K562 (cell line): ENCODE data around the gene DNAAF8. TPM values are rescaled to one million over a fixed set of nuclear protein-coding genes. Genes with fewer than 3 reads are reported as not detected.

Source experiments
- ATAC-seq: fragments of 200-7000 bp; cut with Tn5 transposase; 3 replicates; pipeline ENCODE4 v1.9.1; 2020; ENCODE audit warnings: moderate library complexity
- BruUV-seq: library from RNA; stranded (reverse); fragments of 400-500 nt; replicated peaks from 2 replicates; lab custom pipeline; 2021; lab: Mats Ljungman, UMichigan
- CTCF ChIA-PET: fragments of 300-600 bp; formaldehyde crosslinking; extraction: SDS; loops from one replicate; lab custom pipeline; 2021; ENCODE audit warnings: low intra/inter-chr PET ratio; lab: Yijun Ruan, JAX
- POLR2A ChIA-PET: fragments of 300-600, 350-650 bp; sonication (Branson Sonifier 250); formaldehyde crosslinking; extraction: SDS; loops from one replicate; lab custom pipeline; 2021; ENCODE audit warnings: antibody characterized with exemption, inconsistent platforms; lab: Yijun Ruan, JAX
- DNase-seq, 4 experiments: peaks; one replicate each; pipeline versions ENCODE4 v3.0.0 to v3.0.0-alpha.2; 2011 to 2018; ENCODE audit warnings: low spot score in 3 of 4, mixed read lengths in 3 of 4; ENCODE audit errors: extremely low read depth in 1 of 4
- FAIRE-seq: peaks from 2 replicates; lab custom pipeline; 2011; peaks lifted over from hg19 to GRCh38; lab: Jason Lieb, UNC
- H2AFZ ChIP-seq: 2 replicates; pipeline ENCODE4 v1.6.0; 2011; ENCODE audit warnings: low read depth, low read length, control low read depth, inconsistent platforms
- H3K27ac ChIP-seq: fragments of 200-600 bp; 3 replicates; pipeline ENCODE4 v1.8.0; 2011; ENCODE audit warnings: low read depth, mild to moderate bottlenecking, control low read depth, inconsistent platforms, low read length, moderate library complexity, mixed read lengths; ENCODE audit errors: extremely low read depth
- H3K27me3 ChIP-seq, 2 experiments: fragments of 300-600 bp in 1 of 2; 2 replicates in 1 of 2; 3 replicates in 1 of 2; pipeline versions ENCODE4 v1.6.0 to v1.8.0; 2011; ENCODE audit warnings: inconsistent platforms in 2 of 2, low read length in 2 of 2, mild to moderate bottlenecking in 1 of 2, mixed read lengths in 1 of 2, moderate library complexity in 1 of 2; ENCODE audit not compliant: control insufficient read depth in 2 of 2, insufficient read depth in 2 of 2
- H3K36me3 ChIP-seq: fragments of 300-600 bp; 3 replicates; pipeline ENCODE4 v1.8.0; 2011; ENCODE audit warnings: mild to moderate bottlenecking, low read length, inconsistent platforms; ENCODE audit not compliant: control insufficient read depth, insufficient read depth
- H3K4me1 ChIP-seq, 2 experiments: fragments of 200-600 bp in 1 of 2; replicated peaks in 1 of 2; 2 replicates in 1 of 2; 3 replicates in 1 of 2; pipeline versions ENCODE4 v1.5.1 to v1.8.0; 2011; ENCODE audit warnings: inconsistent platforms in 2 of 2, low read length in 2 of 2, mild to moderate bottlenecking in 1 of 2, mixed read lengths in 1 of 2, moderate library complexity in 1 of 2; ENCODE audit not compliant: control insufficient read depth in 2 of 2, insufficient read depth in 2 of 2
- H3K4me2 ChIP-seq: 2 replicates; pipeline ENCODE4 v1.6.1; 2011; ENCODE audit warnings: low read length, control low read depth, inconsistent platforms, mixed read lengths; ENCODE audit not compliant: insufficient read depth
- H3K4me3 ChIP-seq: fragments of 200-600 bp; sonication (generic), shearing (Covaris generic); 2 replicates; pipeline ENCODE4 v1.5.1; 2016; ENCODE audit warnings: control low read depth, inconsistent platforms
- H3K79me2 ChIP-seq: fragments of 200-600 bp; 3 replicates; pipeline ENCODE4 v1.8.0; 2011; ENCODE audit warnings: low read length, inconsistent platforms; ENCODE audit not compliant: control insufficient read depth, insufficient read depth
- H3K9ac ChIP-seq, 2 experiments: 2 replicates each; pipeline versions ENCODE4 v1.6.0 to v1.6.1; 2011; ENCODE audit warnings: low read depth in 2 of 2, low read length in 2 of 2, control low read depth in 1 of 2, inconsistent platforms in 1 of 2, mild to moderate bottlenecking in 1 of 2, mixed read lengths in 1 of 2; ENCODE audit not compliant: insufficient read depth in 1 of 2
- H3K9me1 ChIP-seq: one replicate; pipeline ENCODE4 v1.6.0; 2011; ENCODE audit warnings: inconsistent platforms, mild to moderate bottlenecking, low read length, moderate library complexity; ENCODE audit not compliant: control insufficient read depth, insufficient read depth
- H3K9me3 ChIP-seq: replicated peaks from 2 replicates; pipeline ENCODE4 v1.5.1; 2011; ENCODE audit warnings: low read depth, low read length, inconsistent platforms; ENCODE audit not compliant: control insufficient read depth, insufficient read depth
- H4K20me1 ChIP-seq: replicated peaks from 2 replicates; pipeline ENCODE4 v1.6.1; 2011; ENCODE audit warnings: low read length, inconsistent platforms, mixed read lengths; ENCODE audit not compliant: control insufficient read depth, insufficient read depth
- ARNT ChIP-seq, 2 experiments: fragments of 450-650 bp; IDR thresholded peaks; 2 replicates each; pipeline ENCODE4 v1.6.1; 2016; ENCODE audit warnings: mild to moderate bottlenecking in 1 of 2
- CBFA2T3 ChIP-seq: fragments of 450-650 bp; IDR thresholded peaks from 2 replicates; pipeline ENCODE4 v1.6.1; 2017
- CCAR2 ChIP-seq: fragments of 200-400 bp; formaldehyde crosslinking; IDR thresholded peaks from 2 replicates; pipeline ENCODE4 v1.6.1; 2017; ENCODE audit warnings: mild to moderate bottlenecking, low read depth, low read length
- KHSRP ChIP-seq: fragments of 450-650 bp; IDR thresholded peaks from 2 replicates; pipeline ENCODE4 v1.6.1; 2017
- MTA2 ChIP-seq: fragments of 450-650 bp; IDR thresholded peaks from 2 replicates; pipeline ENCODE4 v1.6.1; 2016; ENCODE audit warnings: low read depth
- NRF1 ChIP-seq, 2 experiments: fragments of 450-650 bp; IDR thresholded peaks in 1 of 2; conservative IDR thresholded peaks in 1 of 2; 2 replicates each; pipeline ENCODE4 v1.6.1; 2014; ENCODE audit warnings: mild to moderate bottlenecking in 2 of 2
- PTTG1 ChIP-seq: fragments of 450-650 bp; IDR thresholded peaks from 2 replicates; pipeline ENCODE4 v1.6.1; 2016; ENCODE audit warnings: low read depth, mild to moderate bottlenecking, missing genetic modification characterization, missing compliant biosample characterization
- PURB ChIP-seq: sonication (generic); formaldehyde crosslinking; IDR thresholded peaks from 2 replicates; pipeline ENCODE4 v1.9.0; 2021; ENCODE audit warnings: low read depth, mild to moderate bottlenecking, missing genetic modification reagents
- SLC30A9 ChIP-seq: fragments of 250-450 bp; sonication (Bioruptor Pico); IDR thresholded peaks from 2 replicates; pipeline ENCODE4 v1.8.0; 2022; ENCODE audit warnings: mild to moderate bottlenecking, moderate library complexity
- TAL1 ChIP-seq: fragments of 450-650 bp; IDR thresholded peaks from 2 replicates; pipeline ENCODE4 v1.6.1; 2016; ENCODE audit warnings: mild to moderate bottlenecking
- TCF3 ChIP-seq: sonication (generic); formaldehyde crosslinking; IDR thresholded peaks from 2 replicates; pipeline ENCODE4 v1.4.0; 2020; ENCODE audit warnings: mild to moderate bottlenecking, missing genetic modification reagents
- TEAD1 ChIP-seq, 2 experiments: fragments of 450-650 bp in 1 of 2; sonication (generic) in 1 of 2; formaldehyde crosslinking; IDR thresholded peaks; 2 replicates each; pipeline versions ENCODE4 v1.4.0 to v1.8.0; 2020 to 2022; ENCODE audit warnings: mild to moderate bottlenecking in 2 of 2, missing genetic modification reagents in 1 of 2
- UBTF ChIP-seq, 2 experiments: IDR thresholded peaks; 2 replicates each; pipeline ENCODE4 v1.6.1; 2012; ENCODE audit warnings: improper control_type of control experiment in 2 of 2, low read depth in 2 of 2, low read length in 2 of 2, borderline replicate concordance in 1 of 2
- ZEB2 ChIP-seq: fragments of 450-650 bp; IDR thresholded peaks from 2 replicates; pipeline ENCODE4 v1.6.1; 2016
- ZNF3 ChIP-seq: fragments of 250-450 bp; sonication (Bioruptor Pico); IDR thresholded peaks from 2 replicates; pipeline ENCODE4 v1.5.0; 2021; ENCODE audit warnings: mild to moderate bottlenecking, moderate library complexity
- WGBS: fragments of 100-300 bp; shearing (Covaris generic); methylation state at CpG from one replicate; pipeline ENCODE4 v1.1.6; 2016; ENCODE audit warnings: low coverage, mixed read lengths; ENCODE audit not compliant: insufficient coverage; ENCODE audit errors: missing lambda C conversion rate; 5-methylcytosine and 5-hydroxymethylcytosine counted together
- in situ Hi-C: fragments of 300-500 bp; cut with MboI; formaldehyde crosslinking; loops from 4 replicates; pipeline ENCODE4 v1.15.0; 2018; ENCODE audit warnings: inconsistent platforms, mixed read lengths
- intact Hi-C: fragments of 100-400 bp; cut with micrococcal nuclease; formaldehyde crosslinking; loops from 2 replicates; pipeline ENCODE4 v1.14.2; 2022
- polyA plus RNA-seq, 8 experiments: library from polyadenylated mRNA; depleted of rRNA in 4 of 8; stranded (reverse) in 5 of 8; unstranded in 3 of 8; fragments of >200 nt; fragmentation: Nextera tagmentation in 2 of 8; fragmentation: Illumina TruSeq in 1 of 8; extraction: Ambion mirVana in 2 of 8; extraction: Trizol in 1 of 8; gene quantifications; 2 replicates each; pipeline versions ENCODE4 v1.2.1 to v1.2.3, GENCODE V29; 2011 to 2014; ENCODE audit warnings: inconsistent platforms in 1 of 8, missing spikeins in 1 of 8
- total RNA-seq, 7 experiments: library from RNA; depleted of rRNA in 6 of 7; stranded (reverse); fragments of >200 nt in 6 of 7; fragmentation: Illumina TruSeq in 2 of 7; extraction: Trizol in 2 of 7; gene quantifications; 2 replicates each; pipeline versions ENCODE4 v1.2.1 to v1.2.3, GENCODE V29; 2011 to 2021; ENCODE audit warnings: low replicate concordance in 1 of 7

DNAAF8 gene
- total and polyA plus RNA-seq, 9 of the 15 experiments (the other 6 are each of a cell fraction or from before 2014, with no cell fraction given), result 0.04 to 0.12 (median 0.10) TPM; not detected in 6

- no peak for TF ChIP-seq TEAD1 (CRISPR knock-in tag; IDR thresholded peaks at IDR 0.05)
- TF ChIP-seq PTTG1, result no peak
Observed at GRCh38 chr16:4723071-4723767, 11.1 kb upstream of the DNAAF8 start (continued).

GRCh38 chr16:4724661-4725270 lies 9.6 kb upstream of the DNAAF8 start:
- Histone ChIP-seq H3K4me1 (peaks cover 0 to 4% of the 10 kb centered on the region in 2 experiments; a peak in 2 of 5 replicates), H3K4me2 (no peak overlapping the region; the same call in 1 of the 2 replicates), H2AFZ (no peak overlapping the region), H3K4me3 (no peak overlapping the region), H3K9ac (no peak overlapping the region), H3K27me3 (no peaks in the 10 kb centered on the region), H3K79me2 (no peaks in the 10 kb centered on the region), H4K20me1 (peaks cover 6% of the 10 kb centered on the region), H3K36me3 (peaks cover 59% of the 10 kb centered on the region), H3K9me1 (no peaks in the 10 kb centered on the region), H3K27ac (no peak overlapping the region), H3K9me3 (no peaks in the 10 kb centered on the region)
- POLR2A ChIA-PET, result interaction anchor here (1.0 to 2.1 kb wide), 2 partner anchors 9 to 10 kb away, joined by 4 to 8 read pairs; partner anchors contain the start of genes ANKS3 and DNAAF8
- BruUV-seq, result no TSS peak
- in situ Hi-C loops, result no loop called here
- intact Hi-C loops, result no loop called here
- peak; percentile 42 for FAIRE-seq
- 55% methylated on average over 11 of the region's 11 CpGs for WGBS
- CTCF ChIA-PET, result no interaction called here
- no peak for ATAC-seq
- peak in 1 of 4 experiments; percentile 38 for DNase-seq
- no peak for TF ChIP-seq KHSRP
- no peak for TF ChIP-seq ZNF3 (CRISPR knock-in tag)
- TF ChIP-seq UBTF (IDR thresholded peaks at IDR 0.05; ENCODE audit: borderline replicate concordance in 1 of 2, low read depth in 2 of 2, low read length in 2 of 2), result 0 out of 4 replicates have a peak, but pooled peaks of 1 of the 2 experiments have one; percentile 35
- no peak for TF ChIP-seq ARNT (IDR thresholded peaks at IDR 0.05)
- no peak for TF ChIP-seq ZEB2
- TF ChIP-seq TCF3, result peak; percentile 78
- no peak for TF ChIP-seq NRF1 (conservative IDR thresholded peaks at IDR 0.05 in 1 of 2, IDR thresholded peaks at IDR 0.05 in 1 of 2)
- peak; percentile 65 for TF ChIP-seq CBFA2T3
- peak; percentile 45; the same call in 1 of the 2 replicates for TF ChIP-seq TAL1
- TF ChIP-seq SLC30A9 (CRISPR knock-in tag), result no peak
- TF ChIP-seq PURB (CRISPR knock-in tag), result no peak
- TF ChIP-seq CCAR2, result no peak
- TF ChIP-seq MTA2, result no peak
